ENCODE data around the gene FOXP1. TPM values are rescaled to one million over a fixed set of nuclear protein-coding genes. Genes with fewer than 3 reads are reported as not detected.

Gene FOXP1
- total RNA-seq, 2 experiments from 2014 or later, result 203 to 205 TPM

DNA sequence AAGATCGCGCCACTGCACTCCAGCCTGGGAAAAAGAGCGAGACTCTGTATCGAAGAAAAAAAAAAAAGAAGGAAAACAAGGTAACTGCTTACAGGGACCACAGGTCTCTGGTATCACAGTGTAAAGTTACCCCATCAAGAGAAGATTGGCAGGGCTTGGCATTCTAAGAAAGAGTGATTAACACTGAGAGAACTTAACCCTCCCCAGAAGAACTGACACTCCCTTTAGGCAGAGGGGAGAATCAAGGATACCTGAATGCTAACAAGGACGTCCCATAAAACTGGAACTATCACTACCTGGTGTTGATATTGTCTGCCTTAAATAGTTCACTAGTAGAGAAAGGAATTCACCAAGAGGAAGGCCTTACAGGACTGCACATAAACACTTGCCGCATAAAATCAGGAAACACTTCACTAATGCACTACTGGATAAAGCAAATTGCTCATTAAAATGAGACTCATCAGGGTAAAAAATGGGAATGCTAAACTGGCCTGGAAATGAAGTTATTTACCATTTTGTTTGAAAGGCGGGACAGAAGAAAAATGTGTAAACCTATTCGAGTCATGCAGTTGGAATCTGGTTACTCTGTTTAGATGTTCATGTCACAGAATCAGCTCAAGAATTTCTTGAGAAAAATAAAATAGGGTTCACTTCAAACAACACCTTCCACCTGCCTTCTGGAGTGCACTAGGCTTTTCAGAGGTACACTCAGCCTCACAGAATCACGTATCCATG, 121.6 kb downstream of the FOXP1 start:
- Mint-ChIP-seq H3K4me1 (peaks cover 76% of the 10 kb centered on the region), H3K27me3 (no peaks in the 10 kb centered on the region), H3K4me3 (no peak overlapping the region), H3K36me3 (peaks cover 54% of the 10 kb centered on the region), H3K27ac (peak overlapping the region; percentile 92), H3K9me3 (no peaks in the 10 kb centered on the region)
- DNase-seq, result no peak

DNA sequence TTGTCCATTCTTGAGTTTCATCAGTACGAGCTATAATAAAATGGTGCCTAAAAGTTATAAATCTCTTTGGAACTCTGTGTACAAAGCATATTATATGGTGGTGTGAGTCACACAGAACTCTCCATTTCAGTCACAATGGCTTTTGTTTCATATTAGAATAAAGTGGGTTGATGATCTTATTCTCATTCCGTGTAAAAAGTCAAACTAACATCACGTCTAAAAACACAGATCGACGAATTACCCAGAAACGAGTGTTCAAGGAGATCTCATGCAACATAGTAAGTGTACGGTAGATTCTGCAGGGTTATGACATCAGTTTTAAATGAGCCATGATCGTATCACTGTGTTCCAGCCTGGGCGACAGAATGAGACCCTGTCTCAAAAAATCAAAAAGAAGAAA, 122.4 kb downstream of the FOXP1 start:
- H3K9me3 Mint-ChIP-seq, result no peaks in the 10 kb centered on the region
- H3K27ac Mint-ChIP-seq, result peak overlapping the region; percentile 92
- peaks cover 48% of the 10 kb centered on the region for H3K36me3 Mint-ChIP-seq
- H3K4me3 Mint-ChIP-seq, result peak overlapping the region; percentile 53
- H3K27me3 Mint-ChIP-seq, result no peaks in the 10 kb centered on the region
- no peak for DNase-seq
- H3K4me1 Mint-ChIP-seq, result peaks cover 75% of the 10 kb centered on the region

DNA sequence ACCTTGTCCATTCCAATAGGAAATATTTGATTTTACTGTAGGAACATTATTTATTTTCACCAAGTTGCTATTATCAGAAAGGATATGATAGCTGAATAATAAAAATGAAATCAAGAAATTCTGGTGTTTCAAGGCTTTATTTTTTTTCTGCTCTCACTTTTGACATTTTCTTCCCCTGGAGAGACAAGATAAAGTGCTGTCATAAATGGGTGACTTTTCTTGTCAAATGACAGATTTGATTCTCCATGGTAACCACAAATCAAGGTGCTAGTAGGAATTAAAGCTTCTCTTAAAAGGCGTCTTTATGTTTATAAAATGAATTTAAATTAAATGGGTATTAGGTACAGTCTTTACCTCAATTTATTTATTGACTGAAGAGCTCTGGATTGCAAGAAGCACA, 124.6 kb downstream of the FOXP1 start:
- DNase-seq, result no peak
- peaks cover 36% of the 10 kb centered on the region for H3K36me3 Mint-ChIP-seq
- no peaks in the 10 kb centered on the region for H3K9me3 Mint-ChIP-seq
- H3K27ac Mint-ChIP-seq, result peak overlapping the region; percentile 92
- H3K4me3 Mint-ChIP-seq, result no peak overlapping the region
- H3K4me1 Mint-ChIP-seq, result peaks cover 81% of the 10 kb centered on the region
- H3K27me3 Mint-ChIP-seq, result no peaks in the 10 kb centered on the region

DNA sequence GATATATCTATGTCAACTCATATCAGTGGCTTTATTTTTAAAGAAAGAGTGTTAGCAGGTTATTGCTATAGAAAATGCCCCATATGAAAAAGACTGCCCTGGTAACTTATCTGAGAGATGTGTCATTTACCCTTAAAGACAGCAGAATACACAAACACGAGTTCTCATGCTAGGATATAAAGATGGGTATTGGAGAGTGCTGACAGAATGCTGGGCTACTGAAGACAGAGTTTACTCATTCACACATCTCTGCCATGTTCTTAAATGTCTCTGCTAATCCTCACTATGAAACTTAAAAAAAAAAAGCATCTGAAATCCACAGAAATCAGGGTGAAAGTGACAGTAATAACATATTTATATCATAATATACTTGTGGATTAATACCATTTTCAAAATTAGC, 126.7 kb downstream of the FOXP1 start:
- Mint-ChIP-seq H3K36me3 (peaks cover 26% of the 10 kb centered on the region), H3K27me3 (no peaks in the 10 kb centered on the region), H3K27ac (peak overlapping the region; percentile 96), H3K9me3 (no peaks in the 10 kb centered on the region), H3K4me1 (peaks cover 88% of the 10 kb centered on the region), H3K4me3 (peak overlapping the region; percentile 77)
- no peak for DNase-seq

DNA sequence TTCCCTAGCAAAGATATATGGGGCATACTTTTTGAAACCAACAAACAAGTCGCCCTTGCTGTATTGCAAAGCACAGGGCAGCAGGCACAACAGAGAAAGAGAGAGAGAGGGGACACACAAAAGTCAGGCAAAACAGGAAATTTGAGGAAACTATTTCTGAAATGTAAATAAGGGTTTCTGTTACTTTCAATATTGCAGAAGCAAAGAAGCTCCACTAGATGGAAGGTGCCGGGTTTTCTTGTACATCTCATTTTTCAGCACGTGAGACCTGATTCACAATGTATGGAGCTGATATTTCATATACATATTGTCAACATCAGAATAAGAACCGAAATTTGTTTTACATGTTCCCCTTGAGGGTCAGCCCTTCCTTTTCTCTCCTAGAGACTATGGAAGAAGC, 127.4 kb downstream of the FOXP1 start:
- Mint-ChIP-seq H3K4me3 (peak overlapping the region; percentile 77), H3K9me3 (no peaks in the 10 kb centered on the region), H3K27me3 (no peaks in the 10 kb centered on the region), H3K36me3 (peaks cover 19% of the 10 kb centered on the region), H3K4me1 (peaks cover 87% of the 10 kb centered on the region), H3K27ac (peak overlapping the region; percentile 96)
- no peak for DNase-seq

DNA sequence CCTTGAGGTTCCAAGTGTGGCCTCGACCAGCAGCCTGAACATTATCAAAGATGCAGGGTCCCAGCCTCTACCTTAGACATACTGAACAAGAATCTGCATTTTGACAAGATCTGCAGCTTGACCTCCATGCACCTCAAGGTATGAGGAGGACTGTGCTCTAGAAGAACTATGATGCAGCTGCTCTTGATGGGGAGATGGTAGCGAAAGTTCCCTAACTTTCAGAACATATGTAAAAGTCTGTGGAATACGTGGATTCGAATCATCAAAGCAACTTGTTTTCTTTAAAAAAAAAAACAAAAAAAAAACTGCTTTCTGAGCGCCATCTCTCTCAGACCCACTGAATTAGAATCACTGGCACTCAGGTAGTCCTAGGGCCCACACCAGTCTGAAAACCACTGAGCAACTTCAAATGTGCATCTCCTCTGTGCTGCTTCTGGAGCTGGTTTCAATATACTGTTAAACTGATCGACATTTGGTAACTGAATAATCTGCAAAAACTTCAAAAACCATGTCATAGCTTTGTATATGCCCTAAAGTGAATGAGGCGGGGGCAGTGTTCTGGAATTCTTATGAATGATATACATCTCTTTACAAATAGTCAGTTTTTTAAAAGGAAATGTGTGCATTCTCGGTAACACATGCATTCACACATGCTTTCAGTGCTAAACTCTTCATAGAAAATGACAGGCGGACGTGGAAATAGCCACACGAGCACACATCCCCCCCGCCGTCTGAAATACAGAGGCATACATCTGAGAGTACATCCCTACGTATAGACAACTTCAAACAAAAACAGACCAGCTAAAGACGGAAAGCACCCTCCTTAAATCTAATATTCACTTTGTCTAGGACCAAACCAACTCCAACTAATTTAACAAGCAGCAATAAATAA, 128.8 kb downstream of the FOXP1 start:
- no peaks in the 10 kb centered on the region for H3K27me3 Mint-ChIP-seq
- H3K9me3 Mint-ChIP-seq, result no peaks in the 10 kb centered on the region
- peaks cover 8% of the 10 kb centered on the region for H3K36me3 Mint-ChIP-seq
- H3K27ac Mint-ChIP-seq, result peak overlapping the region; percentile 96
- no peak for DNase-seq
- H3K4me3 Mint-ChIP-seq, result peak overlapping the region; percentile 77
- peaks cover 89% of the 10 kb centered on the region for H3K4me1 Mint-ChIP-seq

DNA sequence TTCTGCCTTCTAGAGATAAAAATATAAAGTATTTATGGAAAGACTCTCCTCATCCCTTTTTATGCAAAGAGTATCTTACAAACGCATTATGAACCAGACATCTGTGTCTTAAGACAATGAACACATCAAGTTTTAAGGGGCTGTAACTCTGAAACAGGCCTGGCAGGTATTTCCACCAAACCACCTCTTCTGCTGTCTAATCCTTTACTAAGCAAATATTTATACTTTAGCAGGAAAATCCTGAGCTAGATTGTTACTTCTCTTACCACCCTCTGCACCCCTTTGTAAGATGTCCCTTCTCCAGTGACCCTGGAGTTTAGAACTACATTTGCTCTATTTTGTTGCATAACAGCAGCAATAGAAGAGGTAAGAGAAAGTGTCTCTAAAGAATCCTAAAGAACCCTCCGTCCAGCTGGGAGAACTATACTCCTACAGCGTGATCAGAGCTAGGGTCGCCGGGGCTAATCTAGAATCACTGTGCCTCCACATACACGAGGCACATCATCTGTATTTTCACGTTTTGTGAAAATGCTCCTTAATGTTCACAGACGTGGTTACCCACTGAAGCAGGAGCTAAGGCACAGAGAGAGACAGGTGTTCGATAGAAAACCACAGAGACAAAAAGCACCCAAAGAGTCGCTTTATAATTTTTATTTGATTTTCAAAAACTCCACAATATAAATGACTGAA, 129.6 kb downstream of the FOXP1 start:
- peaks cover 91% of the 10 kb centered on the region for H3K4me1 Mint-ChIP-seq
- peak overlapping the region; percentile 77 for H3K4me3 Mint-ChIP-seq
- H3K27ac Mint-ChIP-seq, result peak overlapping the region; percentile 96
- no peak for DNase-seq
- H3K36me3 Mint-ChIP-seq, result peaks cover 5% of the 10 kb centered on the region
- H3K27me3 Mint-ChIP-seq, result no peaks in the 10 kb centered on the region
- H3K9me3 Mint-ChIP-seq, result no peaks in the 10 kb centered on the region

DNA sequence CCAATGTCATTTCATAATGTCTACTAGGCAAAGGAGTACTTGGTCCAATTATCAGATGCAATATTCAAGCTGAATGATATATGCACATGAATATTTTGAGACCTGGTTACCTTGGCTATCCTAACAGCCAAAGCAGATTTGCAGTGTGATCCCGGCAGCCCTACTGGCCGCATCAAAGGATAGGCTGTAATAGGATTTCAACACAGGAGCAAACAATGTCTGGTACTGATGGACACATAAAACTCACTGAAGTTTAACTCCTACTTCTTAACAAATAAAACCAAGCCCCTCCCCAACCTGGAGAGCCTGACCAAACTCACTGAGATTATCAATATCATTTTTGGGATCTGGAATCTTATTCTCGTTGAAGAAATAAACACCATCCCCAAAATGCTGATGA, 130.2 kb downstream of the FOXP1 start:
- no peak for DNase-seq
- H3K36me3 Mint-ChIP-seq, result peaks cover 5% of the 10 kb centered on the region
- no peaks in the 10 kb centered on the region for H3K27me3 Mint-ChIP-seq
- no peaks in the 10 kb centered on the region for H3K9me3 Mint-ChIP-seq
- peak overlapping the region; percentile 96 for H3K27ac Mint-ChIP-seq
- peaks cover 91% of the 10 kb centered on the region for H3K4me1 Mint-ChIP-seq
- H3K4me3 Mint-ChIP-seq, result no peak overlapping the region

DNA sequence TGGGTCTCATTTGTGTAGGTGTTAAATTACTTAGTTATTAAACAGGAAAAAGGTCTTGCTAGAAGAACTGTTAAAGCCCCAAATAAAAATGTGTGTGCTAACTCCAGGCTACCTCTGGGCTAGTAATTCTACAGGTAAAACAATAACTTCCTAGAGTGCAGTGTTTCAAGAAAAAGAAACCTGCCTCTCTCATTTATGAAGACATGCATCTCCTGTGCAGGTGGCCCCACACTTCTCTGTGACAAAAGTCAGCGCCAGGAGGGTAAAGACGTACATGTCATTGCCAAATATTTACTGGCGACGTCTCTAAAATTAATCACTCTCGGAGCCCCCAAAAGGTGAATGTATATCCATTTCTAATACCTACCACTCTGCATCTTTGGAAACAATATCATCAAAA, 131.7 kb downstream of the FOXP1 start:
- peak overlapping the region; percentile 96 for H3K27ac Mint-ChIP-seq
- H3K27me3 Mint-ChIP-seq, result no peaks in the 10 kb centered on the region

DNA sequence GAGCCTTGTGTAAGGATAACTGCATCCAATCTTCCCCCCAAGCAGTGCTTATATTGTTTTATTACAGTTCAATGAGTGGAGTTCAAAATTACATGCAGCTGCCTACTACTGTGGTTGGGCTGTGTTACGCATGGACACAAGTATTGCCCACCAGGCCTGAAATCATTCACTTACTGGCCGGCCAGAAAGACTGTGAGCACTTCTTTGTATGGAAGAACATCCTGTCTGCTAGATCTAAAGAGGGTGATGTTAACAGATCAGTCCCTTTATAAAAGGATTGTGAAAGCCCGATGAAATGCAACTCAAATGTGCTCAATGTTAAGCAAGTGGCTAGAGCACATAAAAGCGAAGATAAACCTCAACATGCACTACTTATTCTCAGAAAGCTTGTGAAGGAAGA, 132.5 kb downstream of the FOXP1 start:
- Mint-ChIP-seq H3K9me3 (no peaks in the 10 kb centered on the region), H3K4me3 (peak overlapping the region; percentile 74)
- DNase-seq, result no peak

More for the DNA sequence above, 131.7 kb downstream of the FOXP1 start:
- DNase-seq, result no peak
- Mint-ChIP-seq H3K9me3 (no peaks in the 10 kb centered on the region), H3K4me3 (peak overlapping the region; percentile 74), H3K36me3 (peaks cover 12% of the 10 kb centered on the region), H3K4me1 (peaks cover 93% of the 10 kb centered on the region)

DNA sequence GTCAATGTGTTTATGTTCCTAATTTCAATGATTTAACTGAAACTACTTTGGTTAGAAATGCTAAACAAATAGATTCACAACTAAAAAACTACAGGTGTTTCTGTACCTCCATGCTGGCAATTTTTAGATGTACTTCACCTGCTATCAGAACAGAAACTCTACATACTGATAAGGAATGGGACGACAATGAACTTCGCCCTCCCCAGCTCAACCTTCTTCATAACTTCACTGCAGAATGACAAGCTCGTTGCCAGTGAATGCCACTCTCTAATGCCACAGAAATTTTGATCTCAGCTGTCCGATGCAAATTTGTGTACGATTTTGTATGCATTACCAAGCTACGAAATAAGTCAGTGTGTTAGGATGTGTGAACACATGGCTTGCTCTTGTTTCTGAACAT, 133.4 kb downstream of the FOXP1 start:
- Mint-ChIP-seq H3K27ac (peak overlapping the region; percentile 96), H3K9me3 (peaks cover 1% of the 10 kb centered on the region), H3K4me1 (peaks cover 90% of the 10 kb centered on the region), H3K27me3 (no peaks in the 10 kb centered on the region), H3K36me3 (peaks cover 19% of the 10 kb centered on the region), H3K4me3 (no peak overlapping the region)
- no peak for DNase-seq

More for the DNA sequence above, 132.5 kb downstream of the FOXP1 start:
- Mint-ChIP-seq H3K27ac (peak overlapping the region; percentile 96), H3K27me3 (no peaks in the 10 kb centered on the region), H3K4me1 (peaks cover 95% of the 10 kb centered on the region), H3K36me3 (peaks cover 15% of the 10 kb centered on the region)

DNA sequence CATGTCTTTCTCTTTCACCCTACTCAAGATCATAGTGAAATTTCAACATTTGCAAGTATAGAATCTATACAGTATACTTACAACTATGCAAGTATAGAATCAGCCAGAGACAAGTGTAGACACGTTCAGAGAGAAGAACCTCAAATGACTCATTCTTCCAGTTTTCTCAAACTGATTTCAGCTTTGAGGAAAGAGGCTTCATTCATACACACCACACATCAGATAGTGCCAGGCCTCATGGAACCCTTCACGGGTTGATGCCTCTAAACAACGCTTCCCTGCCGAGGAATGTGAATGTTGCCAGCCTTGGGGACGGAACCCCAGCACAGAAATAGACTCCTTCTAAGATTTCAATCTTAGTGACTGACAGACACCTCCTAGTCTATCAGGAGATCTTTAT, 135.7 kb downstream of the FOXP1 start:
- Mint-ChIP-seq H3K27ac (peak overlapping the region; percentile 92), H3K27me3 (no peaks in the 10 kb centered on the region), H3K36me3 (peaks cover 22% of the 10 kb centered on the region), H3K4me1 (peaks cover 90% of the 10 kb centered on the region), H3K9me3 (peaks cover 6% of the 10 kb centered on the region), H3K4me3 (no peak overlapping the region)
- DNase-seq, result no peak

DNA sequence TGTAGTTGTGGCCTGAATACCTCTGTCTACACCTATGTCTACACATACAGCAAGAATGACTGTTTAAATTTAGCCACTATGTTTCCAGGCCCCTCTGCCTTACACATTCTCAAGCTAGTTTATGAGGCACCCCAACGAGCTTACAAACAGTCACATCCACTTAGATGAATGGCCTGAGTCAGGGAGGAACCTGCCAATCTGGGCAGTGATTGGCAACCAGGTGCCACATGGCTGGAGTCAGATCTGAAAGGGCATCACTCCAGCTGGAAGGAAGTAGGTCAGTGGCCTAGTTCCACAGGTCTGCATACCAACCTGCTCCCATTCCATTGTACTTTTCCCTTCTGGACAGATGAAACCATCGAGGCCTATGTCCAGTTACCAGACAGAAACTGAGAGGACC, 136.3 kb downstream of the FOXP1 start:
- Mint-ChIP-seq H3K36me3 (peaks cover 20% of the 10 kb centered on the region), H3K9me3 (peaks cover 6% of the 10 kb centered on the region), H3K4me1 (peaks cover 89% of the 10 kb centered on the region), H3K4me3 (no peak overlapping the region), H3K27ac (peak overlapping the region; percentile 92), H3K27me3 (no peaks in the 10 kb centered on the region)
- no peak for DNase-seq

DNA sequence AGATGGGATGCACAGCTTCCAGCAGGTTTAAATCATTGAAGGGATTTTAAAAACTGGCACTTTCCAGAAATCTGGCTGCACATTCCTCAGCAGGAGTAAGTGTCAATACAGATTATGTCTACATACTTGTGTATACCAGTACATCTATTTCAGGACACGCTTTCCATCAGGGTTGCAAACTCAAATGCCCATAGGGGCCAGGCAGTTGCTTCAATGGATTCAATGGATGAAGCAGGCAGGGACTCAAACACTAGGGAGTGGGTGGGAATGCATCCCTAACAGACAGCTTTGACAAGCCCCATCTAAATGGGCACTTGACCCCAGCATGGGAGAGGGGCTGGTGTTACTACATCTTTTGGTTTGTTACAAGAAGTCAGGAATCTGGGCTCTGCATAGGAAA, 136.8 kb downstream of the FOXP1 start:
- peaks cover 90% of the 10 kb centered on the region for H3K4me1 Mint-ChIP-seq
- peaks cover 20% of the 10 kb centered on the region for H3K36me3 Mint-ChIP-seq
- no peaks in the 10 kb centered on the region for H3K27me3 Mint-ChIP-seq
- no peak overlapping the region for H3K4me3 Mint-ChIP-seq
- H3K9me3 Mint-ChIP-seq, result peaks cover 6% of the 10 kb centered on the region
- DNase-seq, result no peak
- H3K27ac Mint-ChIP-seq, result peak overlapping the region; percentile 92

DNA sequence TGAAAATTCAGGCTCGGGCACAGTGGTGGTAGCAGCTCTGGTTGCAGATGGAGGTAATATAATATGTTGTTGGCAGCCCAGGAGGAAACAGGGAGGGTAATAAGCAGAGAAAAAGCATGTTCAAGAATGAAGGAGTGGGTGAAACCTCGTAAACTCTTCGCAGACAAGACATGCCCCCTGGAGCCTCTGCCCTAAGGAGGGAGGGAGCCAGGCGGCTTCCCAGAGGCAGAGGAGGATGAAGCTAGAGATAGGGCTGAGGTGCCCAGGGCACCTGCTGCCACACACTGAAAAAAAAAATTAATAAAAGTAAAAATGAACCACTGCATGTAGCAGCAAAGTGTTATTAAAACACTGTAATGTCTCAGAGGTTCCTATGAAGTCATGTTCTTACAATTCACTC, 137.3 kb downstream of the FOXP1 start:
- Mint-ChIP-seq H3K4me1 (peaks cover 91% of the 10 kb centered on the region), H3K27ac (peak overlapping the region; percentile 92), H3K9me3 (peaks cover 6% of the 10 kb centered on the region), H3K27me3 (no peaks in the 10 kb centered on the region), H3K4me3 (no peak overlapping the region), H3K36me3 (peaks cover 20% of the 10 kb centered on the region)
- DNase-seq, result no peak

Data from activated naive CD8-positive, alpha-beta T cell treated with anti-CD3 and anti-CD28 coated beads for 36 hours (primary cell).